HG03135 (cell line): ENCODE results near the gene SULT2B1.
A peak's percentile ranks its signal among the peaks of the same experiment; 100 is the strongest.

Experiments used
- ATAC-seq: cut with Tn5 transposase; IDR thresholded peaks from one replicate; pipeline ENCODE4 v1.9.1; 2021; ENCODE audit warnings: mild to moderate bottlenecking, moderate library complexity; ENCODE audit not compliant: unreplicated experiment

SULT2B1 gene

GRCh38 chr19:48633148-48634035, 81.4 kb downstream of the SULT2B1 start:
- no peak for ATAC-seq

- ATAC-seq: no peak
These were observed 82.0 kb downstream of the SULT2B1 start for GRCh38 chr19:48634036-48634342.

GRCh38 chr19:48634424-48635262, 82.7 kb downstream of the SULT2B1 start:
- ATAC-seq: no peak

GRCh38 chr19:48635263-48635965, 83.4 kb downstream of the SULT2B1 start:
- no peak for ATAC-seq

- ATAC-seq: no peak
These were observed 84.2 kb downstream of the SULT2B1 start for GRCh38 chr19:48635966-48636858.

GRCh38 chr19:48636859-48637448, 85.0 kb downstream of the SULT2B1 start, which contains the start of gene DBP:
TSS of gene DBP (minus strand) at chr19:48637379. CDS start at chr19:48636994, 385 bp downstream.
- ATAC-seq: no peak

GRCh38 chr19:48637449-48637947, 85.5 kb downstream of the SULT2B1 start:
- peak; percentile 60 for ATAC-seq

GRCh38 chr19:48637948-48638830, 86.2 kb downstream of the SULT2B1 start:
- ATAC-seq: peak; percentile 14

- no peak for ATAC-seq
These were observed 86.9 kb downstream of the SULT2B1 start for GRCh38 chr19:48638831-48639381.

- ATAC-seq: no peak
These were observed 87.8 kb downstream of the SULT2B1 start for GRCh38 chr19:48639483-48640375.

- no peak for ATAC-seq
These were observed 89.9 kb downstream of the SULT2B1 start for GRCh38 chr19:48641850-48642249.

- ATAC-seq: no peak
These were observed 90.9 kb downstream of the SULT2B1 start for GRCh38 chr19:48642862-48643261.

GRCh38 chr19:48644355-48644754, 92.4 kb downstream of the SULT2B1 start:
- no peak for ATAC-seq

- peak; percentile 63 for ATAC-seq
These were observed 93.1 kb downstream of the SULT2B1 start for GRCh38 chr19:48644839-48645619.

- no peak for ATAC-seq
These were observed 93.6 kb downstream of the SULT2B1 start for GRCh38 chr19:48645620-48646000.

GRCh38 chr19:48646001-48646721, 94.2 kb downstream of the SULT2B1 start, which contains the start of gene CA11:
TSS of gene CA11 (minus strand) at chr19:48646187. CDS start at chr19:48645632, 555 bp downstream.
- ATAC-seq: peak; percentile 51
